Left colon (tissue), 2 donors: ENCODE data around the gene CCBE1. TPM values are rescaled to one million over a fixed set of nuclear protein-coding genes. Genes with fewer than 3 reads are reported as not detected.

ENCODE experiments used
- ATAC-seq: fragments of 200-7000 bp; cut with Tn5 transposase; one replicate; pipeline ENCODE4 v1.9.1; 2020; ENCODE audit warnings: mild to moderate bottlenecking, moderate library complexity
- DNase-seq, 2 donors: peaks; one replicate each; pipeline ENCODE4 v3.0.0-alpha.2; 2020
- intact Hi-C, 2 donors: fragments of 100-400 bp; cut with DNase I in 1 of 2; cut with micrococcal nuclease in 1 of 2; formaldehyde crosslinking; loops; one replicate each; pipeline versions ENCODE4 v1.11.2 to v1.14.0; 2022; cut with DNase I, micrococcal nuclease
- total RNA-seq, 2 donors: library from RNA; stranded (reverse); fragmentation: NEBNext Ultra II Directional; extraction: Animal tissue kit (Norgen Biotek cat#: 25700); gene quantifications; one replicate each; pipeline ENCODE4 v1.2.1, GENCODE V29; 2021
- donor health status: DM: no; HTN: no; CAD: no.
- donor health status: DM: yes; HTN: yes; CAD: no.

CCBE1 gene
- total RNA-seq, 2 donors from 2014 or later, result 0.31 to 8.0 TPM

DNA sequence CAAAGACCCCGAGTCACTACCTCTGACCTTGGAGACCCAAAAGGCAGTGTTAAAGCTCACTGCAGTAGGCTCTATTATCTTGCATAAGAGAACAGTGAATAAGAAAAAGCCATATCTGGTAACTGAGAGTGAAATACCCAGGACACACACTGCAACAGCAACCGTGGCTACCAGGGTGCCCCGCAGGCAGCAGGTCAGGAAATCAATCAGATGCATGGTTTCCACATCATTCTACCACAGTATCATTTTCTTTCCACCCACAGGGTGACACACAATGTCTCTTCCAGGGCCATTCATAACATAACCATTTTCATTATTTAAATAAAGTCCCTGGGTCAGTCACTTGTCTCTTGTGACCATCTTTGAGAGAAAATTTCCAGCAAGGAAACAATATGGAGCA lies 131.3 kb downstream of the CCBE1 start:
- no peak for ATAC-seq
- intact Hi-C loops, result no loop called here
- DNase-seq, result no peak

DNA sequence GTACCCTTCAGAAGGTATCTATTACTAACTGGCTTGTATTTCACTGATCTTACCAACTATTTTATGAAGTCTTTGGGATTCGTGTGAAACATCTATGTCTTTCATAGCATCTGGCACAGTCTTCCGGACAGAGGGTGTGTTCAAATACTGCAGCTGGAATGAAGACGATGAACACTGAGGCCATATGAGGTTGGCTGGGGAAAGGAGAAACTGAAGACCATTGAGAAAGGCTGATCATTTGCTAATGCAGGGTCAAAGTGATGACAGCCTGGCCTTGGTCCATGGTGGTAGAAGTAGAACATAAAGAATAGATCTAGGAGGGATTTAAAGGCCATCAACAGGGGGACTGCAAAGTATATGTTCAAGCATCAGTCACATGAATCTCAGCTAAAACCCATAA lies 132.7 kb downstream of the CCBE1 start:
- DNase-seq, result no peak
- no peak for ATAC-seq
- intact Hi-C loops, result no loop called here

DNA sequence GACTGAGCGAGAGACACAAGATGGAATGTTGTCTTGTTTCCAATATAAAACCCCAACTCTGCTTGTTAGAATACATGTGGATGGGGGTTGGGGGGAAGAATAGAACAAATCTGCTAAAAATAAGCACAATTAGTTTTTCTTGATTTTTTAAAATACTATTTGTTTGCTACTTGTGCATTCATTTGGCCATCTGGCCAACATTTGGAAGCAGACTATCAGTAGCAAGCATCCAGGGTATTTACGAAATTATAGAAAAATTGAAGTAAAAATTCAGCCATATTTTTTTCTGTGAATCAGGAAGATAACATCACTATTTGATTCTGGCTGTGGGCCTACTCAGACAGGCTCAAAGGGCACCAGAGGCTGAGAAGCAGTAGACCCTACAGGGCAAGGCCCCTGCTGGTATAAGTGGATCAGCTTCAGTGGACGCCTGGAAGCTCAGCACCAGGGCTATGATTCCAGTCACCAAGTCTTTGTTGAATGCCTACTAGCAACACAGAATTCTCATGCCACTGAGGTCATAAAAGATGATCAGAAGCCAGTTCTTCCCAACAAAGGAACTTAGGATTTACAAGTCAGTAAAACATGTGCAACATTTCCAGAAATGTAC lies 133.9 kb downstream of the CCBE1 start:
- DNase-seq (no peak), ATAC-seq (no peak)
- intact Hi-C loops, result no loop called here

DNA sequence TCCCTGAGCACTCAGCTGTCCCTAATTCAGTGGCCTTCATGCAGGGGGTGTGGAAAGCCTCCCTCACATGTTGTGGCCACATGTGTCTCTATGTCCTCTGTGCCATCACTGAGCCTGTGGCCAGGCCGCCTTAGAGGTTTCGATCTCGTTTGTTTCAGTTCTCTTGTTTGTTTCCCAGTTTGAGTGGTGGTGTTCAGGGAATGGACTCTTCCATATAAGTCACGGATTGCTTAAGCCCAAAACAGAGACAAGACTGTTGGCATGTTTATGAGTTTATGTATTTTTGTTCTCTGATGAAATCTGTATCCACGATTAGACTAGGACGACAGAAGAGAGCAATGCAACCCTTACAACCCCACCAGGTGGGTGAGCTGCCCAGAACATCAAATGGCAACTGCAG lies 134.5 kb downstream of the CCBE1 start:
- DNase-seq, result no peak
- ATAC-seq, result no peak
- intact Hi-C loops, result no loop called here

DNA sequence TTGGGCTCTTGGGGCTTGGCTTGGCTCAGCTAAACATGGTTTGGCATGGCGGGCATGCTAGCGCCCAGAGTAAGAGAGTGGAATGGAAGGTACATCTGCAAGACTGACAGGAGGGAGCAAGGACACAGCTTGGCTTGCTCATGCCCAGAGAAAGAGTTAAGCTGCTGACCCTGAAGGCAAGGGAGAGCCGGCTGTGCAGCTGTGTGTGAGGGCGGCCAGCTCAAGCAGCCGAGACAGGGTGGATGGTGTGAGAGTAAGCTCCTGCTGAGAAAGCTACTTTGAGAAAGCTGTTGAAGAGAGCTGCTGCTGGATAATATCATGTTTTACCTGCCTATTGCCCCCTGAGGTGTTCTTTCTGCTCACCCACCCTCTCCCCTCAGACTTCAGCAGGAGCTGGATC lies 135.6 kb downstream of the CCBE1 start:
- ATAC-seq (no peak), DNase-seq (no peak)
- intact Hi-C loops, result no loop called here

DNA sequence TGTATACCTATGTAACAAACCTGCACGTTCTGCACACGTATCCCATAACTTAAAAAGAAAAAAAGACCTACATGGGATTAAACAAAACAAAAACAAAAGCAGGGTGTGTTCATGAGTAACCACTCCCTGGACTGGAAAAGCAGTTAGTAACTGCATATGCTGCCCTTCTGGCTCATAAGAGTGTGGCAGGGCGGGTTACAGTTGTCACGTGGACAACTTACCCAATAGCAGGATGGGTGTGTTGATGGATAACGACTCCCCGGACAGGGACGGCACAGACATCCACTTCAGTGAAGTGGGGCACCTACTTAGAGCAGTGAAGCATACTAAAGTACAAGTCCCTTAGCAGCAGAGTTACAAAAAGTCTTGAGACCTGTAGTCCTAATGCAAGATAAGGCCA lies 136.7 kb downstream of the CCBE1 start:
- DNase-seq, result no peak
- ATAC-seq, result no peak
- intact Hi-C loops, result no loop called here

DNA sequence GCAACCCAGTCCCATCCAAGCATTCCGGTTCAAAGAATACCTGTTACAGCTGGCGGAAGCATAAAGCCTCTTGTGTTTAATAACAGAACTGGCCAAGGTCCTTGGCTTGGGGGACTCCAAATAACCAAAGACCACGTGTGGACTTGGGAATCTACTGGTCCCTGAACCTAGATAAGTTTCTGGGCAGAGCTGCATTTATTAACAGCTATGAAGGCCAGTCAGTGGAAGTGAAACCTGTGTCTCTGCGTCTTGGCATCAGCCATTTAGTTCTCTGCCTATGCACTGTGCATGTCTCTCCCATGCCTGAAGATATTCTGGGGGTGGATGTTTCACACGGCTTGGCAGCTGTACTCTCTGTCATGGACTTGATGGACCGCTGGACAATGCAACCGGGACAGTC lies 137.7 kb downstream of the CCBE1 start:
- ATAC-seq (no peak), DNase-seq (no peak)
- intact Hi-C loops, result no loop called here

DNA sequence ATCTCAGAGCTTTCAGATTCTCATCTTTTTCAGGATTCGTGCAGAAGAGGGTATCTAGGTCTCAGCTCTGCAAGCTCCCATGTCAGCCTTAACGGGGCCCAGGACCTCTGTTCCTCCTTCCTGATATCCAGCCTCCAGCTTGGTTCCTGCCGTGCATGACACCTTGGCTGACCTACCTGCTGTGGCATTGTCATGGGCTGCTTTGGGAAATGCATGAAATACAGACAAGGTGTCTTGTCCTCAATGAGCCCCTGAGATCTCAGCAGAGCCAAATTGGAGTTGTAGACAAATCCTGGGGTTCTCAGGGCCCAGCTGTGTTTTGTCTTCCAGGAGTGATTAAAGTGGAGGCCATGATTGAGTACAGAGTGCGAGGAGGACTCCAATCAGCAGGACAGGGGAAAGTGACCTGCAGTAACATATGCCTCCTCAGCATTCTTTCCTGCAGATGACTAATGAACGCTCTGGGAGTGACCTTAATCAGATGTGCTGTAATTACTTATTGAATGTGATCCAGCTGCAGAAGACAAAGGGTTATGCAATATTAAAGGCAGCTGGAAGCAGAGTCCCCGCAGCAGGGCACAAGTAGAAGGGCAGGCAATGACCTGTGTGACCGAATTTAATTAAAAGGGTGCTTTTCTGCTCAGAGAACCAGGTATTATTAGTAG lies 141.1 kb downstream of the CCBE1 start:
- DNase-seq, result no peak
- intact Hi-C loops, result no loop called here

DNA sequence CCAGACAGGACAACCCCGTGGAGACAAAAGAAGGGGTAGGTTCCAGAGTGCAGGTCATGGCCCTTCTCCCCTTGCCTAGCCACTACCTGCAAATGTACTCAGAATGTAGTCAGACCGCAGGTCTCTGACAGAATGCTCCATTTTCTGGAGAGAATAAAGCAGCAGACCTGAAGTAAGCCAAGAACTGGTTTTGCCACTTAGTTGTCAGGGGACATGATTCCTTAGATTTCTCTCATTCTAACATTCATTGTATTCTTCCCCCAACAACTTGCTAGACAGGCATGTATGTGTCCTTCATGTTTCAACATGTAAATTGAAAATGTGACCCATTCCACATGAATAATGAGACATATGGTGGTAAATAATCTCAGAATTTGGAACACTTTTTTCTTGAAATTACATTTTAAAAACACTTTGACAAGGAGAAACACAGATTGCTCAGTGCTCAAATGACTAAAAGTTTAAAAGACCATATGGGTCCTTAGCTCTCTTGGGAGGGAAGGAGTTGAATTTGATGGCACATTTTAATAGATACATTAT lies 142.4 kb downstream of the CCBE1 start:
- ATAC-seq (no peak), DNase-seq (no peak)
- intact Hi-C loops, result no loop called here

More for the DNA sequence above, 141.1 kb downstream of the CCBE1 start:
- ATAC-seq, result no peak

DNA sequence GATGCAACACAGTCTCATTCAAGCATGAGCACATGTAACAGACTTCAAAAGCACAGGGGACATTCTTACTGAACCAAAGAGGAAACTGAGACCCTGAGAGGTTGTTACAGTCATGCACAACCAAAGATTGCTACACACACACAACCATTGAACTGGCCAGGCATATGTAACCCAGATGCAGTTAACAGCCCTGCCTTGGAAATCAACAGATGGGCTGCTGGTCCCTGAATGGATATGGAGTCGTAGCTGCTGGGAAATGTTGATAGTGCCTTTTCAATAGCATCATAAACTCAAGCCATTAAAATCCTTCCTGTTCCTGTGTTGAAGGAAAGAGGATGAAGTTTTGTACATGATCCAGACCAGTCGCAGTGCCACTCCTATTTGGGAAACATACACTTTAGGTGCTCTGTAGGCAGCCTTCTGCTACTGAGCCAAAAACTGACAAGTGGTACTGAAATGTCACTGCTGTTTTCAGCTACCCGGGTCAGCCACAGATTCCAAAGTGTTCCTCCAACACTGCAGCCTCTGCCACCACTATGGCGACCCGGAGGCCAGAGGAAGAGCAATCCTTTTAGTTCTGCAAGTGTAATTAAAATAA lies 143.9 kb downstream of the CCBE1 start:
- no peak for DNase-seq
- intact Hi-C loops, result no loop called here
- ATAC-seq, result no peak

DNA sequence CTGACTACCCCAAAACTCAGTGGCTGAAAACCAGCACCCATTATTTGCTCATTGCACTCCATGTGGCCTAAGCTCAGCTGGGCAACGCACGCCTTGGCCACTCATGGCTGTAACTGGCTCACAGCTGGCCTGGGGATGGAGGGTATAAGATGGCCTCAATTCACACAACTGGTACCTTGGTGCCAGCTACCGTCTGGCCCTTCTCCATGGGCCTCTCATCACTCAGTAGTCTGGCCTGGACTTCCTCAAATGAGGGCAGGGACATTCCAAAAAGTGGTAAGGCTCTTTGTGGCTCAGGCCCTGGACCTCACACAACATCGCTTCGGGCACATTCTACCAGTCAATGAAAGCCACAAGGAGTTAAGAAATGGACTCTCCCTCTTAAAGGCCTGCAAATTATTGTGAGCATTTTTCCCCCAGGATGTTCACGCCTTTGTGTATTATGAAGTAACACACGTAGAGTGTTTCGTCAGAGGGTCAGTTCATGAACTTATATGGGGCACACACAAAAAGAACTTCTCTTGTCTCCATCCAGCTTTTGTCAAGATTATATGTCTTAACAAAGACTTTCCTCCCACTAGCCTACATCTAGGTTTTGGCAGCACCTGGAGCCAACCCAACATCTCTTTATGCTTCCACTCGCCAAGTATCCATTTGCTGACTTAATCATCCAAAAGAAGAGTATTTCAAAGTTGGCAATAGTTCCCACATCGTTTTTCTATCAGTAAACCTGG lies 145.2 kb downstream of the CCBE1 start:
- intact Hi-C loops, result no loop called here
- DNase-seq (no peak), ATAC-seq (no peak)

DNA sequence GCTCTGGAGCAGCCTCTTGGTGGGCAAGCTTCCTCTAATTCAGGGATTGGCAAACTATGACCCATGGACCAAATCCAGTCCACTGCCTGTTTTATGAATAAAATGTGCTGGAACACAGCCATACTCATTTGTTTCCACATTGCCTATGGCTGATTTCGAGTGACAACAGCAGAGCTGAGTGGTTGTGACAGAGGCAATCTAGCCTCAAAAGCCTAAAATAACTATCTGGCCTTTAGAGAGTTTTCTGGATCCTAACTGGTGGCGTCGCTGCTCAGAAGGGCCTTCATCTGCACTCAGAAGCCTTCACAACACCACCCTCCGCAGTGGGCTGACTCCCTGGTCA lies 147.1 kb downstream of the CCBE1 start:
- DNase-seq (no peak), ATAC-seq (no peak)
- intact Hi-C loops, result no loop called here

DNA sequence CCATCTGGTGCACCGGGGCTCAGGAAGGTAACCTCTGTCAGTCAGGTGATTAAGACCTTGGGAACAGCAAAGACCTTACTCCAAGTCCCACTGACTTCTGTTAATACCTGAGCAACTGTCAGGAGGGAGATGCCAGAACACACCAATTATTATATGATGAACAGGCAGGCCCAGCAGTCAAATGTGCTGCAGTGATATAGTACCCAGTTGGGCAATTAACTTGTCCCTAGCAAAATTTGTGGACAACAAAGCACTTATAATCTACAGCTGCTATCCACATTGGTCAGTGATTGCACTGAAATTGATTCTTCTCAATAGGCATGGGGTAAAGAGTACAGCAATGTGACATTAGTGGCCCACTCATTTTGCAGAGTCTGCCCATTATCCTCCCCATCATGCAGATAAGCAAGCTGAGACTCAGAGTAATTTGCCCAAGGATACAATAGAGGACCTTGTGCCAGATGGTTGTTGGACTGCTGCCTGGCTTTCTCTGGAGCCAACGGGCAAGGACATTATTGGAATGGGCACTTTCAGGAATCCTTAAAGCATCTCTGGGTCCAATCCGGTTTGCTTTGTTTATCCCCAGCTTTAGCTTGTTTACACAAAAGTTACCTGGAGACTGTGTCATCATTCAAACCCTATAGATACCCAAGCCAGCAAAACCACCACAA lies 147.6 kb downstream of the CCBE1 start:
- ATAC-seq (no peak), DNase-seq (no peak)
- intact Hi-C loops, result no loop called here

DNA sequence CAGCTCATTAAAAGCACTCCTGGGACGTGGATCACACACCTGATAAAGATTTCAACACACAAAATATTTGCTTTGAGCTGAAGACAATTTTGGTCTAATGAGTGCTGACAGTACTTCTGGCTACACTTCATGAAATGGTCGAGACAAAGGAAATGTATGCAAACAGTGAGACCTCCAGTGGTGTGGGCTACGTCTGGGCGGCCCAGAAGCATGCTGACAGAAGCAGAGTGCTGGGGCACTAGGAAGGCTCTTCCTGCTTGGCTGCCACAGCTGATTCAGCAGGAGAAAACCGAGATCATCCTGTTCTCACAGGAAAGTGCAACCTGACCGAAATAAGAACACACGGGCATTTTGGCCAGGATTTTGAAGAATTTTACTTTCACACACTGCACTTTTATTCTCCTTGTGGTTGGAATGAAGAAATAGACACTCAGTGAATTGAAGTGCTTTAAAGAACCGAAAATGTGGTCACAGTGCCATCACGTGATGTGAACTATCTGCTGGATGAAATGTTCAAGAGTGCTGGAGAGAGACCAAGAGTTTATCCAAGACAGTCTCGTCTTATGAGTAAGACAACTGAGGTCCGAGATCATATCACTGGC lies 149.5 kb downstream of the CCBE1 start:
- intact Hi-C loops, result no loop called here
- ATAC-seq (no peak), DNase-seq (no peak)

DNA sequence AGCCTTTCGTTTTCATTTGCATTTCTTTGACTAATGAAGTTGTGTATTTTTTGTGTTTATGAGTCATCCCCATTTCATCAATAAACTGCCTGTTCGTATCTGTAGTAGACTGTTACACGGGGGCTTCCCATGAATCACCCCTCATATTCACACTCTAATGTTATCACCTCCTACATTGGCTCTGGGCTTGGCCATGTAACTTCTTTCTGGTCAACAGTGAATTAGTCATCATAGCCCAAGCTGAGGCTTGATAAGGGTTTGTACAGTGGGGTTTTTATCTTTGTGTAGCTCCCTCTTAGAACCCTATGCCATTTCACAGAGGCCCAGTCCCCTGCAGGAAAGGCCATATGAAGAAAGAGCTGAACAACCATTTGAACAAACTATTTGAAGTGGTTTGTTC lies 151.0 kb downstream of the CCBE1 start:
- no peak for ATAC-seq
- intact Hi-C loops, result no loop called here
- DNase-seq, result no peak

DNA sequence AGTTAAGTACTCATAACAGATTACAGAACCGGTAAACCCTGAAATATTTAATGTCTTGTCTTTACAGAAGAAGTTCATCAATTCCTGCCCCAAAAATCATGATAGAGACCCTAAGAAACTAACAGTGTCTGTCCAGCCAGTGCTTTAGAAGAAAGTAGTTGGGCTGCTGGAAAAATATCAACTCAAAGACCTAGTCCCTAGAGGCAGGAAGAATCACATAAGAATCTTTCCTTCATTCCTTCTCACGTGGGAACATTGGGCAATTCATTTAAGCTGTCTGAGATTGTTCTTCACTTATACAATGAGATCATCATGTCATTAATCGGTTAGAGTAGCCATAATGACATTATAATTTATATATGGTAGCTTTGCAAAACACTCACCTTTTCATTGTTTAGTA lies 156.4 kb downstream of the CCBE1 start:
- no peak for ATAC-seq
- no peak for DNase-seq
- intact Hi-C loops, result no loop called here

DNA sequence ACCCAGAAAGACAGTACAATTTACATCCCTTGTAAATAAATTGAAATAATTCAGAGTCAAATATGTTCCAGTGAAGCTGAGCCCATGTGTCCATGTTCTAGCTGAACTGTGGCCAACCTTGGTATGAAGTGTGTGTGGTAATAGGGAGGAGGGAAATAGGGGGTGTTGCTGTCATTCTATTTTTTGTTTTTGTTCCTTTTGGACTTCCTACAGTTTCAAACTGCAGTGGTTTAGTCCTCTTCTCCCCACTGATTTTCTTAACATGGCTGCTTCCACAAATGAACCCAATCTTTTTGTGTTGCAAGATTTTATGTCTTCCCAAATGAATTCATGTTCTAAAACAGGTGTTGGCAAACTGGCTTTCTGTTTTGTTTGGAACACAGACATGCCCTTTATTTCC lies 156.9 kb downstream of the CCBE1 start:
- ATAC-seq (no peak), DNase-seq (no peak)
- intact Hi-C loops, result no loop called here

DNA sequence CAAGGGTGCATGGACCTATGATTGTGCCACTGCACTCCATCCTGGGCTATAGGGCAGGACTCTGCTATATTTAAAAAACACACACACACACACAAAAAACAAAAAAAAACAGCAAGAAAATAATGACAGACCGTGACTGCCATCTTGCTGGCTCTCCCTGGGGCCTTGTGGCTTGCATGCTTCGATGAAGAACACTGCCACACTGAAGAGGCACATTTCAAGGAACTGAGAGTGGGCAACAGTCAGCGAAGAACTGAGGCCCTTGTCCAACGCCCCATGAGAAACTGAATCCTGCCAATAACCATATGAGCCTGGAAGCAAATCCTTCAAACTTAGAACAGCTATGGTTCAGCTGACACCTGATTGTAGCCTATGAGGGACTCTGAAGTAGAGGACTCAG lies 158.1 kb downstream of the CCBE1 start:
- ATAC-seq (no peak), DNase-seq (no peak)
- intact Hi-C loops, result no loop called here

DNA sequence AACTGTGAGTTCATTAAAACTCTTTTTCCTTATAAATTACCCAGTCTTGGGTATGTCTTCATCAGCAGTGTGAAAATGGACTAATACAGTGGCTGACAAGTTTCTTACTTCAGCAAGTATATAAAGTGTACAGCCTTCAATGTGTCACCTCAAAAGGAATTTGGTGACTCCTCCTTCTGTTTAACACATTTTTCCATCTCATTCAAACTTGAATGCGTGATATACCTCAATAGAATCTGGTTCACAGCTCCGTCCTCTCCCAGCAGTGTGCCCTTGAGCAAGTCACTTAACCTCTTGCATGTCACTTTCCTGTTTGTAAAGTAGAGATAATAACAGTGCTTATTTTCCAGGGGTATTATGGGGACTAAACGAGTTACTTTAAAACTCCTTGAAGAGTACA lies 159.6 kb downstream of the CCBE1 start:
- ATAC-seq, result no peak
- DNase-seq, result no peak
- intact Hi-C loops, result no loop called here
